ENCODE measurements around the gene TSPAN1. TPM values are rescaled to one million over a fixed set of nuclear protein-coding genes. Genes with fewer than 3 reads are reported as not detected.

TSPAN1 gene
- total RNA-seq = 0.49 TPM

DNA sequence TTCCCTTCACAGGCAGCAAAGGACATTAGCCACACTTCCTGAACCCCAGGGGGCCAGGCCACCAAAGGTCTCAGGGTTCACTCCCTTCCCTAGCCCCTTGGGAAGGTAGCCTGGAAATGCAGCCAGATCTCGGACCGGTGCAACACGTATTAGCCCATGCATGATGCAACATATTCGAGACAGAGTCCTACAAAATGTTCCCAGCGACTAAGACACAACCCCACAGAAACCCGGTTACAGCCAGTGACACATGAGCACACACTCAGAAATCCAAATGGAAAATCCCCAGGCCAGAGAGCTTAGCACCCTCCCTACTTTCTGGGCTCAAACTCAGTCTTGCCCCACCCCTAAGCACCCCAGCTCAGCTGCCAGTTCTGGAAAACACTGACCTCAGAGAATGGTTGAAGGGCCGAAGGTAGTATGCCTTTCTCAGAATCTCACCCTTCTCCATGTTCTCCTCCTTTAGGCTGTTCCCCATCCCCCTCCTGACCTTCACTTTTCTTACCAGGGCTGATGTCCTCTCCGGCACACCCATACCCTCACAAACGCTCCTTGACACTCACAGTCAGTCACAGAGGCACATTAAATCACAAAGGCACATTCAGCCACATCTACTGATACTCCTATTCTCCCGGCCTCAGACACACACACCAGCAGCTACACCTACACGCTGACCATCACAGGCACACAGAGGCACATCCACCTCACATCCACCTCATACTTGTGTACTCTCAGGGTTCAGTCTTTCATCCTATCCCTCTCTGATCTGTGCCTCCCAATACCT is at the start of gene TSPAN1:
Gene TSPAN1 (plus strand): TSS at position 640 of the 784 bp plus-strand sequence. CDS start 6,021 bp downstream, outside the sequence.

GRCh38 chr1:46132529-46133180 is 42.2 kb upstream of the TSPAN1 start, which contains the start of gene PIK3R3:
TSS of gene PIK3R3 (minus strand) at chr1:46132629. CDS start at chr1:46131952, 677 bp downstream.

GRCh38 chr1:46176211-46176865 is 1.5 kb downstream of the TSPAN1 start, which contains the start of gene P3R3URF:
TSS of gene P3R3URF (minus strand) at chr1:46176488. CDS start at chr1:46176471, 17 bp downstream.

GRCh38 chr1:46197964-46198811 is 23.3 kb downstream of the TSPAN1 start, which contains the start of gene POMGNT1:
TSS of gene POMGNT1 (minus strand) at chr1:46198434. CDS start at chr1:46197821, 613 bp downstream.

Other genes starting within 250 kb of the TSPAN1 start
- gene PIK3R3, start 42.5 kb upstream of the TSPAN1 start, total RNA-seq = 33.9 TPM
- not detected for gene P3R3URF, start 1.4 kb downstream of the TSPAN1 start, total RNA-seq
- gene POMGNT1, start 23.3 kb downstream of the TSPAN1 start, total RNA-seq = 38.7 TPM
- gene LURAP1, start 28.2 kb downstream of the TSPAN1 start, total RNA-seq = 6.0 TPM
- 2.1 TPM for gene RAD54L, start 72.7 kb downstream of the TSPAN1 start, total RNA-seq
- gene LRRC41, start 128.5 kb downstream of the TSPAN1 start, total RNA-seq = 79.5 TPM
- 372 TPM for gene UQCRH, start 128.6 kb downstream of the TSPAN1 start, total RNA-seq
- gene NSUN4, start 165.7 kb downstream of the TSPAN1 start, total RNA-seq = 25.3 TPM
- 39.7 TPM for gene FAAH, start 219.2 kb downstream of the TSPAN1 start, total RNA-seq